Activated naive CD4-positive, alpha-beta T cell treated with anti-CD3 and anti-CD28 coated beads, Interleukin-2, amount 50 U/mL, for 16 hours (primary cell): Measurements from ENCODE around the gene RIN3.

Experiments used
- DNase-seq: peaks from one replicate; pipeline ENCODE4 v3.0.0-alpha.2; 2020

The RIN3 gene

DNA sequence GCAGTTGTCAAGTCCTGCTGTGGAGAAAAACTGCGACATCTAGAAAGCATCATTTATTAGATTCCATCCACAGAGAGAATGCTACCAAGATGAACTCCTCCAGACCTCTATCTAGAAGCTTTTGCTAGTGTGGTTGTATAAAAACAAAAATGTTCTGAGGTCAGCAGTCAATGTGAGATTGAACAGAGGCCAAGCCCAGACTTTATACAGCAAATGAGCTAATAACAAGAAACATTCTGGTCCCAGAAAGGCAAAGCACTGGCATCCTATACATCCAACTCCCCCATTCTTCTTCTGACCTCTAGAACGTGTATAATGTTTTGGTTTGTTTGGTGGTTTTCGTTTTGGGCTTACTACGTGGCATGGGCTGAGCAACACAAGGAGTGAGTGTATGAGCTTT is 26.7 kb upstream of the RIN3 start:
- DNase-seq = no peak

DNA sequence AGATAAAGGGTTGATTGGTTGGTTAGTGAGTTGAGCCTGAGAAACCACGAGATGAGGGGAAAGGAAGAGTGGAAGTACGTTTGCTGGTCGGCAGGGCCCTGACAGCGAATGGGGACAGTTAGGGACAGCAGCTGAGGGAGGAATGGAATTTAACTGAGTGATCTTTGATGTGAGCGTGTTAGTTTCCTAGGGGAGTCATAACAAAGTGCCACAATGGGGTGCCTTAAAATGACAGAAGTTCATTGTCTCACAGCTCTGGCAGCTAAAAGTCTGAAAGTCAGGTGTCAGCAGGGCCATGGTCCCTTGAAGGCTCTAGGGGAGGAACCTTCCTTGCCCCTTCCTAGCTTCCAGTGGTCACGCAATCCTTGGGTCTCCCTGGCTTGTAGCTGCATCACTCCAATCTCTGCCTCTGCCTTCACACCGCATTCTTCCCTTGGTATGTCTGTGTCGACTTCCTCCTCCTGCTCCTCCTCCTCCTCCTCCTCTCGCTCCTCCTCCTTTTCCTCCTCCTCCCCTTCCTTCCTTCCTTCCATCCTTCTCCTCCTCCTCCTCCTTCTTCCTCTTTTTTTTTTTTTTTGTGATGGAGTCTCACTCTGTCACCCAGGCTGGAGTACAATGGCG is 26.0 kb upstream of the RIN3 start:
- no peak for DNase-seq

DNA sequence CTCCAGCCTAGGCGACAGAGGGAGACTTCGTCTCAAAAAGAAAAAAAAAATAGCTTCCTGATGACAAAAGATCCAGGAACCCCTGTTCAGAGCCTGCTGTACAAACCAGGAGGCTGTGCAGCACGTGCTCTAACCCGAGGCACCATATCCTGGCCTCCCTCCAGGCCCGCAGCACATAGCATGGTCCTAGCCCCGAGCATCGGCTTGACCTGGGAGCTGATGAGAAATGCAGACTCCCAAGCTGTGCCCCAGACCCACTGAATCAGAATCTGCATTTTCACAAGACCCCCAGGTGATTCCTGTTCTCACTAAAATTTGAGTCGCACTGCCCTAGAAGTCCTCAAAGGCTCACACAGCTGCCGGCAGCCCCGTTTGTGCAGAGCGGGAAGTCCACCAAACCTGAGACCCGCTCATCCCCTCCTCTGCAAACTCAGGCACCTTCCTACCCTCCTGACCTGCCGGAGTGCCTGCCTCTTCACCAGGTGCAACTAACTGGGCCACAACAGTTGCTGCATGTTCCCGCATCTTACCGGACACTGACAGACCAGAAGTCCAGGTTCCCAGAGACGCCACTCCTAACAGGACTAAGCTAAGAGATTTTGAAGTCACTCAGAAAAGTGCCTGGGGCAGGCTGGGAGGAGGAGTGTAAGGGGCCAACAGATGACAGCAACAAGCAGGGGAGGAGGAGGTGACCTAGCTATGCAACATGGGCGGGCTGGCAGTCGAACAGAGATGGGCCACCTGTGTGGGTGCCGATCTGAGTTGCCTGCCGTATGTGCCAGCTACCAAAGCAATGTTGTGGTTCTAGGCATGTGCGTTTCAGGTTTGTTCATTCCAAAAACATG is 24.0 kb upstream of the RIN3 start:
- DNase-seq = no peak

DNA sequence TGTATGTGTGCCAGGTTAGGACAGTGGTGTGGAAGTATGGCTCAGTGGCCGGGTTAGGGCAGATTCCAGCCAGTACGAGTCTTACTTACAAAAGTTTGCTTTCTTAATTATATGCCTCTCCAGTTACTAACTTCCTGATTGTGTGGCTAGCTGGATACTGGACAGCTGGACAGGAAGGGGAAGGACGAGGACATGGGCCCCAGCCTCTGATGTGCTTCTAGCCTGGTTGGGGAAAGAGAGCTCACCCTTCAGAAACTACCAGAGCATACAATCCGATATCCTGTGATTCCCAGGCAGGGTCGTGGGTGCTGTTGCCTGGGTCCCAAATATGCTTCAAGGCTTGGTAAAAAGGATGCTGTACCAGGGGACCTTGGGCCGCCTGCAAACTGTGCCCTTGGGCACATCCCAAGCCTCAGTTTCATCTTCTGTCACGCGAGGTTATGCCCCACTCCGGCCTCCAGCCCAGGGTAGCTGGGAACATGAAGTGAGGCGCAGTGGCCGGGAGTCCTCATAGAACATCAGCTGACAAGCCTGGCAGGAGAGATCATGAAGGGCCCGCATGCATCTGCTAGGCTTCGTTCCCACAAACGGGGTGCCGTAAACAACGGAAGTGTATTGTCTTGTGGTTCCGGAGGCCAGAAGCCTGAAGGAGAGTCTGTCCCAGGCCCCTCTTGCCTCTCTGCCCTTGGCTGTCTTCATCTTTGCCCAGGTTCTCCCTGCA is 23.2 kb upstream of the RIN3 start:
- DNase-seq = no peak

DNA sequence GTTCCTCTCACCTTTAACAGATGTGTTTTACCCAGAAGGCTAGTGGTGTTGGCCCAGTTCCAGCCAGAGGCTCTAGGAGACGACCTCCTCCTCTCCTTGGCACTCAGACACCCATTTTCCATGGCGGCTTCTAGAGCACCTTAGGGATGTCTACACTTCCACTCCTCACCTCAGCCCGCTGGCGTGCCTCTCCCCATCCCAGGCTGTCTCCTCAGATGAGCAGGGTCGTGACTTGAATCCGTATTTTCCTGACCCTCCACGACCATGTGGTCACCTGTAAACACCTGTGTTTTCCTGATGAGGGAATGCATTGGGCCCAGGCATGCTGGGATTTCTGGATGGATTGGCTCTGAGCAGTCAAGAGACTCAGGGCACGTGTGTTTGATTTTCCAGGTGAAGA is 21.8 kb upstream of the RIN3 start:
- no peak for DNase-seq

DNA sequence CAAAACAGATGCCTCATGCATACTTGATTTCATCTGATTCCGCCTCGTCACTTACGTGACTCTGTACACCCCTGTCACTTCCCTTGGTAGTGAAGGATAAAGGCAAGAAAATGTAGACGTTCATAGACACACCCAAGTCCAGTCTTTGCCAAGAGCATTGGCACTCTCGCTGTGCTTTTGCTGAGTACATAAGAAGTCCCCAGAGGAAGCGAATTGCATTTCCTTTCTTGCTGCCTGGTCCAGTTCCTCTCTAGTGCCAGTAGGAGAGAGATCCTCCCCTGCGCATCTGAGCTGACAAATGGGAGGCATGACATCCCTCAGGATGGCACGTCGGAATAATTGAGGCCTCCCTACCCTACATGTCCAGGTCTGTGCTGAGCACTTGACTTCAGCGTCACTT is 21.3 kb upstream of the RIN3 start:
- DNase-seq = no peak

DNA sequence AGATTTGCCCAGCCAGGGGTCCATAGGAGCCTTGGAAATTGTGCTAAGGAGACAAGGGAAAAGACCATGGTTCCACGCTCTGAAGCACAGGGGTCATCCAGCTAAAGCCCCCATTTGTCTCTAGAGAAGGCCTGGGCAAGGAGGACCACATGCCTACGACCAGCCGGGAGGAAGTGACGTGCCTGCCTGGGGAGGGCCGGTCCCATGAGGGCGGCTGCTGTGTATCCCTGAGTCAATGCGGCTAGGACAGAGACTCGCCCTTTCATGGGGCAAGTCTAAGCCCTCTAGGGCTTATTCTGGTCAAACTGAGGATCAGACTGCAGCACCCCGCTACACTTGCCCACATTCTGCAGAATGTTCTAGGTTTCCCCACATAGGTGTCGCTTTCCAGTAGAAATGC is 20.6 kb upstream of the RIN3 start:
- DNase-seq = no peak

DNA sequence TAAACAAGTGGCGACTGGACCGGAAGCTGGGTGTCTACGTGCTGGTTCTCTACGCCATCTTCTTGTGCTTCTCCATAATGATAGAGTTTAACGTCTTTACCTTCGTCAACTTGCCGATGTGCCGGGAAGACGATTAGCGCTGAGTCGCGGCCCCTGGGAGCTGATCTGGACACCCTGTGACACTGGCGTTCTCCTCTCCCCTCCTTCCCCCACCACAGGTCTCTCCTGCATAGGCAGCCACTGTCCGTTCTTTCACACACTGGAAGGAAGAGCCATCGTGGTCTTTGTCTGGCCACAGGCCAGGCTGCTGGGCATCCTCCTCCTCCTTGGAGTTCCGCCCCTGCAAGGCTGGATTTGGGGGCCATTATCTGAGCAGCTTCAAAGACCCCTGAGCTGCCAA is 20.1 kb upstream of the RIN3 start:
- no peak for DNase-seq

DNA sequence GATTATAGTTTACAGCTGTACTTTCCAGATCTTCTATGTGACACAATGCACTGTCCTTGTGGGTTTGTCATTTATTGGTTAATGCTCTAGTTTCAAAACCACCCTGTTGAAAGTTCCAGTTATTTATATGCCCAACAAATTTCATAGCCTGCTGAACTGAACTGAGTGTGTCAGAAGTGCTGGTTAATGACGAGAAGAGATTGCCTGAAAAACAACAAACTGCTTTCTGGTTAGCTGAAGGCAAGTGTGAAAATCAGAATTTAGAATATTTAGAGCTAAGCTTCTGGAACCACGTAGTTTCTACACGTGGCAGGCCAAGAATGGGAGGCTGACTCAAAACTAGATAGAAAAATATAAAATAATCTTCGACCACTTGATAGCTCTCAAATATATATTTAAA is 19.1 kb upstream of the RIN3 start:
- DNase-seq = no peak

DNA sequence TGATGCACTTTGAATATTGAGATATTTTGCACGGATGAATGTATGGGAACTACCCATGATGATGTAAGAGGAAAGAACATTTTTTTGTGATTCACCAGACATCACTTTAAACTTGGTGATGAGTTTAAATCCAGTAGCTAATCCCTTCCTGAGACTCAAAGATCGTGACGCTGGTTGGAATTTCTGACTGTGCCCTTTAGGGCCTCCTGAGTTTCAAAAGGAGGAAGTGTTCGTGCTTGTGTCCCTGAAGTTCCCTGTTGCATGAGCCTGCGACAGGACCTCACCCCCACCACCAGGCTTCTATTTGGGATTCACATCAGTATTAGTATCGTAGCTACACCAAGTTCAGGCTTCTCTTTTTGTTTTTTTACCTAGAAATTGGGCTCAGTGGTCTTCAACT is 18.6 kb upstream of the RIN3 start:
- no peak for DNase-seq

DNA sequence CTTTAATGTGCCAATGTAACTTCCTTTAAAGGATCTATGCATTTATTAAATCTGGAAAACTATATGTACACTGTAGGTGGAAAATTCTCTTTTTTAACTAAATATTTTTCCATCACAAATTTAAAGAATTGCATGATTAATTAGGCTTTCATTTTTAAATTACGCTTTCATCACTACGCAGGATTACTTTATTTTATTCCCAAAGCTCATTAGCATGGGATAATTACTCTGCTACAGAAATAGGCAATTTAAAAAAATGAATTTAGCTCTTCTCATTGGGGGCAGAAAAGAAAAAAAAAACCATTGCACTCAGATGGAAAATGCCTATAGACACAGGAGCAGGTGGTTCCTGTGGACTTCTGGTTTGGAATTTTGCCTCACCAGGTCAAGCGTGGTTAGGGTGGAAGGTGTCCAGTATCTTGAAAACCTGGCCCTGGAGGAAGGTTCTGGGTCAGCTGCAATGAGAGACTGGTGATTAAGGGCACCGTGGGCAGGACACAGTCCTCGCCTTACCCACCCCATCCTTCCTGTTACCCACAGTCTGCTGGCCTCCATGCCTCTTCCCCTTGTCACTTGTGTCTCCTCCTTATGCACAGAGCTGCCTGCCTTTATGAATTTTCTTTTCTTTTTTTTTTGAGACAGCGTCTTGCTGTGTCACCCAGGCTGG is 17.3 kb upstream of the RIN3 start:
- DNase-seq = no peak

DNA sequence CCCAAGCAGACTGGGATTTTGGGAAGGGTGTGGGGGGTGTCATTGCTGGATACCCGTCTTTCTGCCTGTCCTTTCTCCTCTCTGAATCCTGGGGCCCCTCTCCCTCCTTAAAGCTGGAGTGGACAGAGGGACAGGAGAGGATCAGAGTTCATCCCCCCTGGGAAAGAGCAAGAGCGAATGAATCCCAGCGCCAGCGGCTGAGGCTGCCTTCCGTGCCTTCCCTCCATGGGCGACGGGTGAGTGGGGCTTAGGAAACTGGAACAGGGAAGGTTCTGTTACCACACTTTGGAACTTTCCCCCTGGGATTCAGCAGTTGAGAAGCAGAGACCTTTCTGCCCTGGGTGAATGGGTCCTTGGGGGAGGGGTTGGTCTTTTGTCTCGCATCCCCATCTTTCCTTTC is 16.2 kb upstream of the RIN3 start:
- DNase-seq = no peak

DNA sequence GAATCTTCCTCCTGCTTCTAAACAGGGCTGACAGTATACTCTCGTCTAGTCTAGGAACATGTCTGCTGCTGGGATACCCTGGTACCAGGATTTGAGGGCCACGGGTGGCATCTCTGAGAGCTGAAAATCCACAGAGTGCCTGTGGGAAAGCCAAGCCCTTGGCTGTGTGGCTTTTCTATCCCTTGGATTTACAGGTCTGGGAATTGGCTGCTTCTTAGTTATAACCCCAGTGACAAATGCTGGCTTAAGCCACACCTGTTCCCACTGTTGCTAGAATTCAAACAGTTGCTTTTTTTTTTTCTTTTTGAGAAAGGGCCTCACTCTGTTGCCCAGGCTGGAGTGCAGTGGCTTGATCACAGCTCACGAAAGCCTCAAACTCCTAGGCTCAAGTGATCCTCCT is 14.3 kb upstream of the RIN3 start:
- no peak for DNase-seq

DNA sequence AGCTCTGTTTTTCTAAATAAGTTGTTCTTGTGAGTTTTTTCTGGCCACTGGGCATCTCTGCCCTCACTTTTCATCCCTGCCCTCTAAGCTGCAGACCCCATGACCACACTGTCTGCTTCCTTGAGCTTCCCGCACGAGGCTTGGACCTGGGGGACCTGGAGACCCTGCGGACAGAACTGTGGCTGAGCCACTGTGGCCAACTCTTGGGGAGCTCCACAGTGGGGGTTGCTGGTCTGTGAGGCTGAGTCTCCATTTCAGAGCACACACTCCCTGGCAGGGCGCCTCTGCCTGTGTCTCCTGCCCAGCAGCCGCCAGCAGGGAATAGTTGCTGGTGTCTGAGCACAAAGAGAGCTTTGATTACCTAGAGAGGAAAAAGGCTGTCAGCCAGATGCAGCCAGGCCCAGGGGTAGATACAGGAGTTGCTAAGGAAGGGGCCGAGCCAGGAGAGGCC is 13.1 kb upstream of the RIN3 start:
- no peak for DNase-seq

DNA sequence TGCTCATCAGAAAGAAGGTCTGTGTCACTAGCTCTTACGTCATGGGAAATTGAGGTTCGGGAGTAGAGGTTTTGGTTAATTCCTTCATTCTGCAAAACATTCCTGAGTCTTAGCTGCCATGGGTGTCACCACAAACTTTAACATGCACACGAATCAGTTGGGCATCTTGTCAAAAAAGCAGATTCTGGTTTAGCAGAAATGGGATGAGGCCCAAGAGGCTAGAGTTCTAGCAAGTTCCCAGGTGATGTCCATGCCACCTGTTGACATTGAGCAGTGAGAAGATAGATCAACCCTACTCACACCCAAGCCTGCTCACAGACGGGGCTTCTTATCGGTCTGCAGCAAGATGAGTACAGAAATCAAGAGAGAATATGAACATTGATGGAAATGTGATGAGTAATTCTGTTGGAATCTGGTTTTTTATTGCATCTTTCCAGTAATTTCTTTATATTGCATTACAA is 11.7 kb upstream of the RIN3 start:
- DNase-seq = no peak

DNA sequence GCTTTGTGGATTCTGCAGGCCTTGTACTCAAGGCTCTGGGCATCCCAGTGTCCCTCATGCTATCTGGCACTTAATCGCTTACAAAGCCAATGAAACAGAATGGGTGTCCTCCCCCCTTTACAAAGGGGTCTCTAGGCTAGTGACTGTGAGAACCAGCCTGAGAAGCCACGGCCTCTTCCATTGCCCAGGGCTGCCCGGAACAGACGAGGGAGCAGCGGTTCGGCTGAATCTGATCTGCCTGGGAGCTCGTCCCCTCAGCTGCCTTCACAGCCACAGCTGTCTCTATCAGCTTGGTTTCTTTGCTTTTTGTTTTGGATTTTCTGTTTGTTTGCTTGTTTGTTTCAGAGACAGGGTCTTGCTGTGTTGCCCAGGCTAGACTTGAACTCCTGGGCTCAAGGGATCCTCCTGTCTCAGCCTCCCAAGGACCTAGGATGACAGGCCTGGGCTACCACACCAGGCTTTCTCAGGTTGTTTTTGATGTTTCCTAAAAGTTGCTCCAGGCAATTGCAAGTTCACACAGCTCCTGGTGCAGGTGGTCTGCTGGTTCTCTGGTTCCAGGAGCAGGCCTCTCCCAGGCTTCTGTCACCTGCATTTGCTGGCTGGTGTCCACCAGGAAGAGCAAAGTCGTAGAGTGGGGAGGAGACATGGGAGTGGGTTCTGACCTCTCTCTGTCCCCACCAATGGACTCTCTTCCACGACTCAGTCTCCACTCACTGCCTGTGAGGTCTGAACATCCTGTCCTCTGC is 10.9 kb upstream of the RIN3 start:
- DNase-seq = no peak

DNA sequence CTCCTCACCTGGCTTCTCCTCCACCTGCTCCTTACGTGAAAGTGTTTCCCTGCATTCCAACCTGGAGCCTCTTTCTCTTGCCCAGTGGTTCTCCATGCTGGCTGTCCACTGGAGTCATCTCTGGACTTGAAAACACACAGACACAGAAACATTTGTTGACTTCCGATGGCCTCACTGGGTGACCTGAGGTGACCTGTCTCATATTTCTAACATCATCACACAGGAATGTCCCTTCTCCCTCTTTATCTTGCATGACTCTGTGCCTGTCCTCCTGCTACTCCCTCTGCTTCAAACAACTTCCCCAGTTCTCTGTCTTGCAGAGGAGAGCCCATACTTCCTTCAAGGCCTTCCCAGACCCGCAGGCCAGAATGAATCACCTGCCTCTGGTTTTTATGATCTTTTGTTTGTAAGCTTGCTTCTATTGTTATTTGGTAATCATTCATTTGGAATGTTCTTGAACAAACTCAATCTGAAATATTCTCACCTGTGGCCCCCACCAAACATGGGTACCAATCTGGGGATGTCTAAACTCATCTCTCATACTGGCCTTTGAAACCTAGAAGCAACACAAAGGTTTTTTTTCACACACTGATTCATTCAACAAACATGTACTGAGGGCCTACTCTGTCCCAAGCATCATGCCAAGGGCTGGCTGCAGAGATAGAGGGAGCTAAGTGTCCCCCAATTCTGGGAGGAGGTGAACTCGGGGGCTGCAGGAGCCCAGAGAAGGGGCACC is 9.7 kb upstream of the RIN3 start:
- DNase-seq = no peak

DNA sequence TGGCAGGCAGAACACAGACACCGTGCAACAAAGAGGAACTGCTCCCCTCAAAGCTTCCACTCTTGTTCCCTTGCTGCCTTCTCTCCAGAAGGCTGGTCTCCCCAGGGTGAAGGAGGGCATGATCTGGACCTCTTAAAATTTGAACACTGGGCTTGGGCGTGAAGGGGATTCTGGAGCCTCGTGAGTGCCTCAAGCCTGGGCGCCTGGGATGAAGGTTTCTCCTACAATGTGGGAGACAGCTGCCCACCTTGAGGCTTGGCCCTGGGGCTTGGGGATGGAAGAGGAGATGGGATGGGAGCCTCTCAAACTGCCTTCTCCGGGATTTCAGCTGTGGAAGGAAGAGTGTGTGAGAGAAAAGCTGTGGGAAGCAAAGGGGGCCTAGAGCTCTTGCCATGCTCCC is 7.8 kb upstream of the RIN3 start:
- DNase-seq = no peak

DNA sequence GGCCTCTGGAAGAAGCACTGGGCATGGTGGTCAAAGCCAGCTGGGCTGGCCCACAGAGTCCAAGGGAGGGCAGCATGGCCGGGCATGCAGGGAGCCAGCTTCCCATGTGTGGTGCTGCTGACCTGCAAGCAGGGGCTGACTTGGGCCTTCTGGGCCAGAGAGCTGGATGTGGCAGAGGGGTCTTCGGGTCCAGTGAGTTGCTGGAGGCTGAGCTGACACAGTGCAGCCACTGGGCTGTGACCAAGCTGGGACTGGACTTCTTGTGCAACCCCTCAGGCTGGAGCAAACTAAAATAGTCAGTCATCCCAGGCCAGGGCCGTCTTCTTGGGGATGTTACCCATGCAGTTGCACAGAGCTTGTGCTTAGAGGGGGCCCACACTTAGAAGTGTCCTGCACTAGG is 7.3 kb upstream of the RIN3 start:
- DNase-seq = no peak

DNA sequence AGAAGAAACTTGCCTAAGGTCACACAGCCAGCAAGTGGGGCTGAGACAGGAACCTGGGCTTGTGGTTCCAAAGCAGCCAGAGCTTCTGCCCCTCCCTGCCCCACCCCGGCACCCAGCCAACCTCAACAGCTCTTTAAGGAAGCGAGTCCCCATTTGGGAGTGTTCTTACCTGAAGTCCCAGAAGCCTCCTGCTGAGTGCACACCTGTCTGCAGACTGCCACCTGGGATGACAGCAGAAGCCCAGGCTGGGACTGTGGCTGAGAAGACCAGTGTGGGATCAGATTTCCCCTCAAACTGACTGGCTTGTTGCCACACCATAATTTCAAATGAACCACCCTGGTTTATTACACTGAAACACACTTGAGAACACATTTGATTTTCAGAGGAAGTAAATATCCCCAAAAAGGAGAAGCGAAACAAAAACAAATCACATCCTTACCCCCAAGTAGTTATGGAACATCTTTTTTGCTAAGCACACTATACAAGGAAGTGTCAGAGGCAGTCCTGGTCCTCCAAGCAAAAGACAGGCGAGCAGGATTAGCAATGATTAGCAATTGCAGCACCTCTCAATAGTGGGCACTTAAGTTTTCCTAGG is 6.3 kb upstream of the RIN3 start:
- DNase-seq = no peak

DNA sequence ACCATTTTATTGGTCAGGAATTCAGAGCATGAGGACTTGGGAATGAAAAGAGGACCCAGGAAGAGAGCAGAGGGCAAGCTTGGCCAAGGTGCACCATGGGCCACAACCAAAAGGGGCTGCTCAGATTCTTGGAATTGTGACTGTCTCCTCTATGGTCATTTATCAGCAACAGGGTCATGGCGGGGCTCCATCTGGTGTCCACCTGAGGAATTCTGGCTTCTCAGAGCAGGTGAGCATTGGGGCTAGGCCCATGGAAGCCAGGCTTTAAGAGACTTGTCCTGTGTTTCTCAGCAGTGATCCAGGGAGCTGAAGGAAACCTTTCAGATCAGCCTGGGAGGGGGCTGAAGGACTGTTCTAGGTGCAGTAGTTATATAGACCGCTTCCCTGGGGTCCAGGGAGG is 2.6 kb upstream of the RIN3 start:
- DNase-seq = no peak
